WTC11 (cell line): Measurements from ENCODE around the gene SMARCC2. TPM values are rescaled to one million over a fixed set of nuclear protein-coding genes. Genes with fewer than 3 reads are reported as not detected.

Source experiments
- ATAC-seq: fragments of 200-7000 bp; cut with Tn5 transposase; 2 replicates; pipeline ENCODE4 v1.10.0; 2021; ENCODE audit warnings: mild to moderate bottlenecking, moderate library complexity
- CTCF ChIA-PET: fragments of 300-600 bp; sonication (Branson Sonifier 250); formaldehyde crosslinking; loops from one replicate; lab custom pipeline; 2021; ENCODE audit warnings: antibody characterized with exemption; lab: Charles Lee
- POLR2A ChIA-PET: fragments of 350-600 bp; sonication (Branson Sonifier 250); formaldehyde crosslinking; loops from one replicate; lab custom pipeline; 2021; ENCODE audit warnings: antibody characterized with exemption; lab: Charles Lee
- DNase-seq: peaks from one replicate; pipeline ENCODE4 v3.0.0; 2021; ENCODE audit warnings: low spot score
- H3K27ac Mint-ChIP-seq: 2 replicates; pipeline ENCODE4 v1.8.0; 2021; ENCODE audit warnings: mixed read lengths
- H3K27me3 Mint-ChIP-seq: 2 replicates; pipeline ENCODE4 v1.8.0; 2021; ENCODE audit warnings: low read depth, mild to moderate bottlenecking, moderate library complexity, mixed read lengths
- H3K36me3 Mint-ChIP-seq: 2 replicates; pipeline ENCODE4 v1.8.0; 2021; ENCODE audit warnings: mixed read lengths
- H3K4me1 Mint-ChIP-seq: 2 replicates; pipeline ENCODE4 v1.8.0; 2022; ENCODE audit warnings: mixed read lengths
- H3K4me3 Mint-ChIP-seq: 2 replicates; pipeline ENCODE4 v1.8.0; 2021; ENCODE audit warnings: mild to moderate bottlenecking, moderate library complexity, mixed read lengths
- H3K9me3 Mint-ChIP-seq: 2 replicates; pipeline ENCODE4 v1.8.0; 2021; ENCODE audit warnings: mixed read lengths
- ATF2 ChIP-seq: sonication (generic); formaldehyde crosslinking; IDR thresholded peaks from 2 replicates; pipeline ENCODE4 v1.8.1; 2022; ENCODE audit warnings: low read depth, missing genetic modification reagents, borderline replicate concordance
- ATF3 ChIP-seq: sonication (generic); formaldehyde crosslinking; conservative IDR thresholded peaks from 2 replicates; pipeline ENCODE4 v1.8.1; 2022; ENCODE audit warnings: mild to moderate bottlenecking, missing genetic modification reagents
- CBFB ChIP-seq: sonication (generic); formaldehyde crosslinking; IDR thresholded peaks from 2 replicates; pipeline ENCODE4 v1.8.1; 2022; ENCODE audit warnings: mild to moderate bottlenecking, low read depth, missing genetic modification reagents
- CREM ChIP-seq: sonication (generic); formaldehyde crosslinking; IDR thresholded peaks from 2 replicates; pipeline ENCODE4 v1.8.1; 2022; ENCODE audit warnings: mild to moderate bottlenecking, missing genetic modification reagents, moderate library complexity
- CTCF ChIP-seq: fragments of 200-600 bp; IDR thresholded peaks from 2 replicates; pipeline ENCODE4 v1.8.0; 2022; ENCODE audit warnings: antibody characterized with exemption
- FOXK1 ChIP-seq: sonication (generic); formaldehyde crosslinking; IDR thresholded peaks from 2 replicates; pipeline ENCODE4 v1.8.0; 2022; ENCODE audit warnings: mild to moderate bottlenecking, moderate library complexity, missing genetic modification reagents
- IRF2 ChIP-seq: sonication (generic); formaldehyde crosslinking; IDR thresholded peaks from 2 replicates; pipeline ENCODE4 v1.8.0; 2022; ENCODE audit warnings: low read depth, missing genetic modification reagents, borderline replicate concordance
- JUN ChIP-seq: sonication (generic); formaldehyde crosslinking; IDR thresholded peaks from 2 replicates; pipeline ENCODE4 v1.8.0; 2023; ENCODE audit warnings: mild to moderate bottlenecking, missing genetic modification reagents
- NFATC4 ChIP-seq: fragments of 250-450 bp; sonication (Bioruptor Pico); IDR thresholded peaks from 2 replicates; pipeline ENCODE4 v1.9.0; 2021; ENCODE audit warnings: mild to moderate bottlenecking
- NR3C1 ChIP-seq: sonication (generic); formaldehyde crosslinking; conservative IDR thresholded peaks from 2 replicates; pipeline ENCODE4 v1.8.1; 2023; ENCODE audit warnings: low read depth, mild to moderate bottlenecking, missing genetic modification reagents
- PRRX2 ChIP-seq: fragments of 250-450 bp; sonication (Bioruptor Pico); IDR thresholded peaks from 2 replicates; pipeline ENCODE4 v1.8.0; 2021; ENCODE audit warnings: mild to moderate bottlenecking
- SMAD3 ChIP-seq: sonication (generic); formaldehyde crosslinking; IDR thresholded peaks from 2 replicates; pipeline ENCODE4 v1.8.0; 2022; ENCODE audit warnings: missing genetic modification reagents, mild to moderate bottlenecking, borderline replicate concordance
- STAT6 ChIP-seq: sonication (generic); formaldehyde crosslinking; conservative IDR thresholded peaks from 2 replicates; pipeline ENCODE4 v1.8.1; 2023; ENCODE audit warnings: mild to moderate bottlenecking, low read depth, missing genetic modification reagents, moderate library complexity
- TCF7 ChIP-seq: sonication (generic); formaldehyde crosslinking; IDR thresholded peaks from 2 replicates; pipeline ENCODE4 v1.8.0; 2022; ENCODE audit warnings: mild to moderate bottlenecking, low read depth, missing genetic modification reagents, moderate library complexity
- TP53 ChIP-seq: sonication (generic); formaldehyde crosslinking; IDR thresholded peaks from 2 replicates; pipeline ENCODE4 v1.8.1; 2023; ENCODE audit warnings: mild to moderate bottlenecking, missing genetic modification reagents
- USF2 ChIP-seq: sonication (generic); formaldehyde crosslinking; IDR thresholded peaks from 2 replicates; pipeline ENCODE4 v1.8.1; 2023; ENCODE audit warnings: mild to moderate bottlenecking, missing genetic modification reagents, moderate library complexity
- ZMAT4 ChIP-seq: fragments of 250-450 bp; sonication (Bioruptor Pico); IDR thresholded peaks from 2 replicates; pipeline ENCODE4 v1.9.0; 2021; ENCODE audit warnings: mild to moderate bottlenecking
- ZNF121 ChIP-seq: sonication (generic); formaldehyde crosslinking; IDR thresholded peaks from 2 replicates; pipeline ENCODE4 v1.8.0; 2023; ENCODE audit warnings: missing genetic modification reagents
- ZNF219 ChIP-seq: sonication (generic); formaldehyde crosslinking; IDR thresholded peaks from 2 replicates; pipeline ENCODE4 v1.8.0; 2023; ENCODE audit warnings: missing genetic modification reagents, mild to moderate bottlenecking, borderline replicate concordance
- ZNF512 ChIP-seq: sonication (generic); formaldehyde crosslinking; IDR thresholded peaks from 2 replicates; pipeline ENCODE4 v1.8.1; 2022; ENCODE audit warnings: missing genetic modification reagents, borderline replicate concordance
- ZNF671 ChIP-seq: fragments of 250-450 bp; sonication (Bioruptor Pico); IDR thresholded peaks from 2 replicates; pipeline ENCODE4 v1.8.0; 2021; ENCODE audit warnings: mild to moderate bottlenecking
- ZSCAN18 ChIP-seq: fragments of 250-450 bp; sonication (Bioruptor Pico); IDR thresholded peaks from 2 replicates; pipeline ENCODE4 v2.1.2; 2022; ENCODE audit warnings: mild to moderate bottlenecking, moderate library complexity
- total RNA-seq: library from RNA; stranded (reverse); gene quantifications from 3 replicates; pipeline ENCODE4 v1.2.3, GENCODE V29; 2021

SMARCC2 gene
- total RNA-seq, 1 experiment from 2014 or later, result 76.8 TPM

- TF ChIP-seq ZSCAN18 (no peak), ZNF512 (no peak), ZNF121 (CRISPR knock-in tag) (no peak), ZNF671 (no peak), FOXK1 (CRISPR knock-in tag) (no peak), JUN (CRISPR knock-in tag) (no peak), TP53 (CRISPR knock-in tag) (no peak), ZNF219 (CRISPR knock-in tag) (no peak), STAT6 (CRISPR knock-in tag) (no peak)
- TF ChIP-seq, all 79 proteins: peak for 0
These were observed 66.6 kb downstream of the SMARCC2 start (continued) for GRCh38 chr12:56122637-56123036.

GRCh38 chr12:56121204-56121870 lies 67.9 kb downstream of the SMARCC2 start:
- ATAC-seq (no peak), DNase-seq (no peak)
- peaks cover 30% of the 10 kb centered on the region for H3K36me3 Mint-ChIP-seq
- H3K4me3 Mint-ChIP-seq, result no peak overlapping the region
- H3K9me3 Mint-ChIP-seq, result no peaks in the 10 kb centered on the region
- no peaks in the 10 kb centered on the region for H3K27me3 Mint-ChIP-seq
- H3K4me1 Mint-ChIP-seq, result peaks cover 23% of the 10 kb centered on the region
- ChIA-PET POLR2A (no interaction called here), CTCF (interaction anchor here (4.3 kb wide), 1 partner anchor 68 kb away, joined by 95 read pairs; the partner anchor contains the start of gene SMARCC2)
- TF ChIP-seq PRRX2 (CRISPR knock-in tag) (no peak), CTCF (no peak), USF2 (no peak)
- no peak overlapping the region for H3K27ac Mint-ChIP-seq

GRCh38 chr12:56120158-56120846 lies 69.0 kb downstream of the SMARCC2 start:
- H3K36me3 Mint-ChIP-seq, result peaks cover 30% of the 10 kb centered on the region
- CTCF ChIA-PET, result interaction anchor here (0.5 to 4.3 kb wide), 16 partner anchors 8 to 212 kb away, joined by 3 to 95 read pairs (median 7); partner anchors contain the start of genes ANKRD52, COQ10A, ESYT1 and MYL6B
- H3K27me3 Mint-ChIP-seq, result no peaks in the 10 kb centered on the region
- DNase-seq, result no peak
- peak overlapping the region; percentile 45; the same call in 1 of the 2 replicates for H3K27ac Mint-ChIP-seq
- H3K9me3 Mint-ChIP-seq, result no peaks in the 10 kb centered on the region
- no peak for ATAC-seq
- POLR2A ChIA-PET, result interaction anchor here (0.5 to 3.6 kb wide), 5 partner anchors 8 to 146 kb away, joined by 3 to 71 read pairs (median 6); partner anchors contain the start of genes ESYT1, MYL6 and RAB5B
- H3K4me3 Mint-ChIP-seq, result no peak overlapping the region; the same call in 1 of the 2 replicates
- H3K4me1 Mint-ChIP-seq, result peaks cover 20% of the 10 kb centered on the region
- TF ChIP-seq CBFB (CRISPR knock-in tag), result no peak
- TF ChIP-seq ZMAT4 (CRISPR knock-in tag), result no peak
- no peak for TF ChIP-seq TCF7 (CRISPR knock-in tag)
- TF ChIP-seq ATF3, result no peak
- no peak for TF ChIP-seq SMAD3 (CRISPR knock-in tag)
- no peak for TF ChIP-seq NR3C1 (CRISPR knock-in tag)
- no peak for TF ChIP-seq IRF2 (CRISPR knock-in tag)
- TF ChIP-seq NFATC4 (CRISPR knock-in tag), result no peak
- no peak for TF ChIP-seq CREM
- TF ChIP-seq ATF2 (CRISPR knock-in tag), result no peak
